WTC11 (cell line): Measurements from ENCODE around the gene ARV1. TPM values are rescaled to one million over a fixed set of nuclear protein-coding genes. Genes with fewer than 3 reads are reported as not detected.
"Not testable (repeated sequence)": the region's sequence is repeated elsewhere in the genome, so short reads cannot be mapped to it uniquely, and the experiment has no call there.

Experiments
- ATAC-seq: fragments of 200-7000 bp; cut with Tn5 transposase; 2 replicates; pipeline ENCODE4 v1.10.0; 2021; ENCODE audit warnings: mild to moderate bottlenecking, moderate library complexity
- CTCF ChIA-PET: fragments of 300-600 bp; sonication (Branson Sonifier 250); formaldehyde crosslinking; loops from one replicate; lab custom pipeline; 2021; ENCODE audit warnings: antibody characterized with exemption; lab: Charles Lee
- POLR2A ChIA-PET: fragments of 350-600 bp; sonication (Branson Sonifier 250); formaldehyde crosslinking; loops from one replicate; lab custom pipeline; 2021; ENCODE audit warnings: antibody characterized with exemption; lab: Charles Lee
- DNase-seq: peaks from one replicate; pipeline ENCODE4 v3.0.0; 2021; ENCODE audit warnings: low spot score
- H3K27ac Mint-ChIP-seq: 2 replicates; pipeline ENCODE4 v1.8.0; 2021; ENCODE audit warnings: mixed read lengths
- H3K27me3 Mint-ChIP-seq: 2 replicates; pipeline ENCODE4 v1.8.0; 2021; ENCODE audit warnings: low read depth, mild to moderate bottlenecking, moderate library complexity, mixed read lengths
- H3K36me3 Mint-ChIP-seq: 2 replicates; pipeline ENCODE4 v1.8.0; 2021; ENCODE audit warnings: mixed read lengths
- H3K4me1 Mint-ChIP-seq: 2 replicates; pipeline ENCODE4 v1.8.0; 2022; ENCODE audit warnings: mixed read lengths
- H3K4me3 Mint-ChIP-seq: 2 replicates; pipeline ENCODE4 v1.8.0; 2021; ENCODE audit warnings: mild to moderate bottlenecking, moderate library complexity, mixed read lengths
- H3K9me3 Mint-ChIP-seq: 2 replicates; pipeline ENCODE4 v1.8.0; 2021; ENCODE audit warnings: mixed read lengths
- ETV6 ChIP-seq: sonication (generic); formaldehyde crosslinking; IDR thresholded peaks from 2 replicates; pipeline ENCODE4 v1.8.1; 2022; ENCODE audit warnings: mild to moderate bottlenecking, missing genetic modification reagents
- FOXP1 ChIP-seq: sonication (generic); formaldehyde crosslinking; IDR thresholded peaks from 2 replicates; pipeline ENCODE4 v1.8.0; 2022; ENCODE audit warnings: missing genetic modification reagents, mild to moderate bottlenecking, moderate library complexity, borderline replicate concordance
- IRF2 ChIP-seq: sonication (generic); formaldehyde crosslinking; IDR thresholded peaks from 2 replicates; pipeline ENCODE4 v1.8.0; 2022; ENCODE audit warnings: low read depth, missing genetic modification reagents, borderline replicate concordance
- NFATC4 ChIP-seq: fragments of 250-450 bp; sonication (Bioruptor Pico); IDR thresholded peaks from 2 replicates; pipeline ENCODE4 v1.9.0; 2021; ENCODE audit warnings: mild to moderate bottlenecking
- NR2C2 ChIP-seq: sonication (generic); formaldehyde crosslinking; IDR thresholded peaks from 2 replicates; pipeline ENCODE4 v1.8.0; 2022; ENCODE audit warnings: mild to moderate bottlenecking, missing genetic modification reagents
- NR3C1 ChIP-seq: sonication (generic); formaldehyde crosslinking; conservative IDR thresholded peaks from 2 replicates; pipeline ENCODE4 v1.8.1; 2023; ENCODE audit warnings: low read depth, mild to moderate bottlenecking, missing genetic modification reagents
- SMAD4 ChIP-seq: sonication (generic); formaldehyde crosslinking; IDR thresholded peaks from 2 replicates; pipeline ENCODE4 v1.8.0; 2022; ENCODE audit warnings: mild to moderate bottlenecking, missing genetic modification reagents
- STAT6 ChIP-seq: sonication (generic); formaldehyde crosslinking; conservative IDR thresholded peaks from 2 replicates; pipeline ENCODE4 v1.8.1; 2023; ENCODE audit warnings: mild to moderate bottlenecking, low read depth, missing genetic modification reagents, moderate library complexity
- ZNF138 ChIP-seq: sonication (generic); formaldehyde crosslinking; conservative IDR thresholded peaks from 2 replicates; pipeline ENCODE4 v1.8.1; 2022; ENCODE audit warnings: mild to moderate bottlenecking, moderate library complexity, missing genetic modification reagents
- ZNF232 ChIP-seq: sonication (generic); formaldehyde crosslinking; IDR thresholded peaks from 2 replicates; pipeline ENCODE4 v1.8.0; 2022; ENCODE audit warnings: mild to moderate bottlenecking, missing genetic modification reagents
- ZNF281 ChIP-seq: sonication (generic); formaldehyde crosslinking; IDR thresholded peaks from 2 replicates; pipeline ENCODE4 v1.8.0; 2023; ENCODE audit warnings: mild to moderate bottlenecking, missing genetic modification reagents
- ZNF671 ChIP-seq: fragments of 250-450 bp; sonication (Bioruptor Pico); IDR thresholded peaks from 2 replicates; pipeline ENCODE4 v1.8.0; 2021; ENCODE audit warnings: mild to moderate bottlenecking
- total RNA-seq: library from RNA; stranded (reverse); gene quantifications from 3 replicates; pipeline ENCODE4 v1.2.3, GENCODE V29; 2021
- TF ChIP-seq, protein P1 (sequence below): sonication (generic); formaldehyde crosslinking; IDR thresholded peaks from 2 replicates; pipeline ENCODE4 v1.8.0; 2022; ENCODE audit warnings: mild to moderate bottlenecking, missing genetic modification reagents
- TF ChIP-seq, protein P2 (sequence below): sonication (generic); formaldehyde crosslinking; IDR thresholded peaks from 2 replicates; pipeline ENCODE4 v1.8.1; 2023; ENCODE audit warnings: mild to moderate bottlenecking, missing genetic modification reagents, moderate library complexity
- TF ChIP-seq, protein P3 (sequence below): fragments of 250-450 bp; sonication (Bioruptor Pico); IDR thresholded peaks from 2 replicates; pipeline ENCODE4 v1.9.0; 2021; ENCODE audit warnings: mild to moderate bottlenecking, borderline replicate concordance

ARV1 gene
- total RNA-seq, 1 experiment from 2014 or later: 9.1 TPM

DNA sequence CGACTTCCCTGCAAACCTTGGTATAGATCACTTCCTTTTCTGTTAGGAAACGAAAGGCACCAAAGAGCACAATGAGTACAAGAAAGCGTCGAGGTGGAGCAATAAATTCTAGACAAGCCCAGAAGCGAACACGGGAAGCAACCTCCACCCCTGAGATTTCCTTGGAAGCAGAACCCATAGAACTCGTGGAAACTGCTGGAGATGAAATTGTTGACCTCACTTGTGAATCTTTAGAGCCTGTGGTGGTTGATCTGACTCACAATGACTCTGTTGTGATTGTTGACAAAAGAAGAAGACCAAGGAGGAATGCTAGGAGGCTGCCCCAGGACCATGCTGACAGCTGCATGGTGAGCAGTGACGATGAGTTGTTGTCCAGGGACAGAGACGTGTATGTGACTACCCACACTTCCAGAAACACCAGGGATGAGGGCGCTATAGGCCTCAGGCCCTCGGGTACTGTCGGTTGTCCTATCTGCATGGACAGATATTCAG lies 42.7 kb downstream of the ARV1 start:
- peaks cover 69% of the 10 kb centered on the region for H3K27me3 Mint-ChIP-seq
- ChIA-PET POLR2A (no interaction called here), CTCF (no interaction called here)
- H3K4me3 Mint-ChIP-seq: no peak overlapping the region
- no peak overlapping the region for H3K27ac Mint-ChIP-seq
- TF ChIP-seq NFATC4 (CRISPR knock-in tag): no peak
- no peak for TF ChIP-seq ZNF671 (CRISPR knock-in tag)
- TF ChIP-seq ZNF232 (CRISPR knock-in tag): no peak
- TF ChIP-seq ZNF281 (CRISPR knock-in tag): no peak
- TF ChIP-seq SMAD4: no peak
- TF ChIP-seq NR3C1 (CRISPR knock-in tag): no peak
- TF ChIP-seq, all 79 proteins: peak for 0
- H3K36me3 Mint-ChIP-seq: no peaks in the 10 kb centered on the region
- H3K4me1 Mint-ChIP-seq: peaks cover 31% of the 10 kb centered on the region
- no peaks in the 10 kb centered on the region for H3K9me3 Mint-ChIP-seq
- no peak for ATAC-seq
- no peak for DNase-seq

DNA sequence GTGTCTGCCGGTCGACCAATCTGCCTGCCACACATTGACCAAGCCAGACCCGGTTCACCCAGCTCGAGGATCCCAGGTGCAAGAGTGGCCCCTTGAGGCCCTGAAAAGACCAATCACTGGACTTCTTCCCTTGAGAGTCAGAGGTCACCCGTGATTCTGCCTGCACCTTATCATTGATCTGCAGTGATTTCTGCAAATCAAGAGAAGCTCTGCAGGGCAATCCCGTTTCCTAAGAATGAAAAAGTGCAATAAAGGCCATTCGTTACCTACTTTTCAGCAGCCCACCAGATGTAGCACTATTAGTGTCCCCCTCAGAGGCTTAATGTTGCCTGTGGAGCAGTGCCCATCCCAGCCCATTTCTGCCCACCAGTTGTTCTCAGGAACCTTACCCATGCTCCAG lies 43.6 kb downstream of the ARV1 start:
- H3K4me3 Mint-ChIP-seq, ATAC-seq, H3K9me3 Mint-ChIP-seq, H3K36me3 Mint-ChIP-seq, H3K27ac Mint-ChIP-seq, CTCF ChIA-PET, POLR2A ChIA-PET, DNase-seq: not testable (repeated sequence)
- Mint-ChIP-seq H3K27me3 (peaks cover 71% of the 10 kb centered on the region), H3K4me1 (peaks cover 31% of the 10 kb centered on the region)

- H3K4me3 Mint-ChIP-seq: no peak overlapping the region
- POLR2A ChIA-PET: no interaction called here
- H3K4me1 Mint-ChIP-seq: peaks cover 31% of the 10 kb centered on the region
- H3K9me3 Mint-ChIP-seq: no peaks in the 10 kb centered on the region
- ATAC-seq: no peak
- H3K36me3 Mint-ChIP-seq: no peaks in the 10 kb centered on the region
- H3K27me3 Mint-ChIP-seq: peaks cover 71% of the 10 kb centered on the region
- H3K27ac Mint-ChIP-seq: no peak overlapping the region
- DNase-seq: no peak
- CTCF ChIA-PET: no interaction called here
- TF ChIP-seq, protein P1, sequence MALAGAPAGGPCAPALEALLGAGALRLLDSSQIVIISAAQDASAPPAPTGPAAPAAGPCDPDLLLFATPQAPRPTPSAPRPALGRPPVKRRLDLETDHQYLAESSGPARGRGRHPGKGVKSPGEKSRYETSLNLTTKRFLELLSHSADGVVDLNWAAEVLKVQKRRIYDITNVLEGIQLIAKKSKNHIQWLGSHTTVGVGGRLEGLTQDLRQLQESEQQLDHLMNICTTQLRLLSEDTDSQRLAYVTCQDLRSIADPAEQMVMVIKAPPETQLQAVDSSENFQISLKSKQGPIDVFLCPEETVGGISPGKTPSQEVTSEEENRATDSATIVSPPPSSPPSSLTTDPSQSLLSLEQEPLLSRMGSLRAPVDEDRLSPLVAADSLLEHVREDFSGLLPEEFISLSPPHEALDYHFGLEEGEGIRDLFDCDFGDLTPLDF: no peak
- TF ChIP-seq ETV6 (no peak), IRF2 (no peak), NR3C1 (CRISPR knock-in tag) (no peak), ZNF138 (CRISPR knock-in tag) (no peak), FOXP1 (CRISPR knock-in tag) (no peak), ZNF281 (CRISPR knock-in tag) (no peak), STAT6 (CRISPR knock-in tag) (no peak), NR2C2 (CRISPR knock-in tag) (no peak)
- TF ChIP-seq, protein P2, sequence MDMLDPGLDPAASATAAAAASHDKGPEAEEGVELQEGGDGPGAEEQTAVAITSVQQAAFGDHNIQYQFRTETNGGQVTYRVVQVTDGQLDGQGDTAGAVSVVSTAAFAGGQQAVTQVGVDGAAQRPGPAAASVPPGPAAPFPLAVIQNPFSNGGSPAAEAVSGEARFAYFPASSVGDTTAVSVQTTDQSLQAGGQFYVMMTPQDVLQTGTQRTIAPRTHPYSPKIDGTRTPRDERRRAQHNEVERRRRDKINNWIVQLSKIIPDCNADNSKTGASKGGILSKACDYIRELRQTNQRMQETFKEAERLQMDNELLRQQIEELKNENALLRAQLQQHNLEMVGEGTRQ (CRISPR knock-in tag): no peak
- TF ChIP-seq, protein P3, sequence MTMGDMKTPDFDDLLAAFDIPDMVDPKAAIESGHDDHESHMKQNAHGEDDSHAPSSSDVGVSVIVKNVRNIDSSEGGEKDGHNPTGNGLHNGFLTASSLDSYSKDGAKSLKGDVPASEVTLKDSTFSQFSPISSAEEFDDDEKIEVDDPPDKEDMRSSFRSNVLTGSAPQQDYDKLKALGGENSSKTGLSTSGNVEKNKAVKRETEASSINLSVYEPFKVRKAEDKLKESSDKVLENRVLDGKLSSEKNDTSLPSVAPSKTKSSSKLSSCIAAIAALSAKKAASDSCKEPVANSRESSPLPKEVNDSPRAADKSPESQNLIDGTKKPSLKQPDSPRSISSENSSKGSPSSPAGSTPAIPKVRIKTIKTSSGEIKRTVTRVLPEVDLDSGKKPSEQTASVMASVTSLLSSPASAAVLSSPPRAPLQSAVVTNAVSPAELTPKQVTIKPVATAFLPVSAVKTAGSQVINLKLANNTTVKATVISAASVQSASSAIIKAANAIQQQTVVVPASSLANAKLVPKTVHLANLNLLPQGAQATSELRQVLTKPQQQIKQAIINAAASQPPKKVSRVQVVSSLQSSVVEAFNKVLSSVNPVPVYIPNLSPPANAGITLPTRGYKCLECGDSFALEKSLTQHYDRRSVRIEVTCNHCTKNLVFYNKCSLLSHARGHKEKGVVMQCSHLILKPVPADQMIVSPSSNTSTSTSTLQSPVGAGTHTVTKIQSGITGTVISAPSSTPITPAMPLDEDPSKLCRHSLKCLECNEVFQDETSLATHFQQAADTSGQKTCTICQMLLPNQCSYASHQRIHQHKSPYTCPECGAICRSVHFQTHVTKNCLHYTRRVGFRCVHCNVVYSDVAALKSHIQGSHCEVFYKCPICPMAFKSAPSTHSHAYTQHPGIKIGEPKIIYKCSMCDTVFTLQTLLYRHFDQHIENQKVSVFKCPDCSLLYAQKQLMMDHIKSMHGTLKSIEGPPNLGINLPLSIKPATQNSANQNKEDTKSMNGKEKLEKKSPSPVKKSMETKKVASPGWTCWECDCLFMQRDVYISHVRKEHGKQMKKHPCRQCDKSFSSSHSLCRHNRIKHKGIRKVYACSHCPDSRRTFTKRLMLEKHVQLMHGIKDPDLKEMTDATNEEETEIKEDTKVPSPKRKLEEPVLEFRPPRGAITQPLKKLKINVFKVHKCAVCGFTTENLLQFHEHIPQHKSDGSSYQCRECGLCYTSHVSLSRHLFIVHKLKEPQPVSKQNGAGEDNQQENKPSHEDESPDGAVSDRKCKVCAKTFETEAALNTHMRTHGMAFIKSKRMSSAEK: no peak
Measured at GRCh38 chr1:231023150-231023549, 44.3 kb downstream of the ARV1 start.
